Prostate gland (tissue), 2 donors: ENCODE measurements around the gene INTU. TPM values are rescaled to one million over a fixed set of nuclear protein-coding genes. Genes with fewer than 3 reads are reported as not detected.

ENCODE experiments used
- DNase-seq: peaks from one replicate; pipeline ENCODE4 v3.0.0-alpha.2; 2019; ENCODE audit warnings: low spot score
- H3K27ac ChIP-seq, 2 donors: fragments of 200-600 bp; sonication (generic); 2 replicates each; pipeline ENCODE4 v1.5.1; 2017 to 2019
- H3K27me3 ChIP-seq: fragments of 200-600 bp; sonication (generic); replicated peaks from 2 replicates; pipeline ENCODE4 v1.5.1; 2019; ENCODE audit not compliant: insufficient read depth
- H3K36me3 ChIP-seq, 2 donors: fragments of 200-600 bp; sonication (generic); 1 replicate in 1 of 2; 2 replicates in 1 of 2; pipeline versions ENCODE4 v1.5.1 to v1.8.1; 2017 to 2019
- H3K4me1 ChIP-seq: fragments of 200-600 bp; sonication (generic); replicated peaks from 2 replicates; pipeline ENCODE4 v1.5.1; 2019
- H3K4me3 ChIP-seq, 2 donors: fragments of 200-600 bp; sonication (generic); 2 replicates each; pipeline ENCODE4 v1.5.1; 2017 to 2019
- H3K9me3 ChIP-seq: fragments of 200-600 bp; sonication (generic); 2 replicates; pipeline ENCODE4 v1.5.1; 2017
- POLR2A ChIP-seq: fragments of 450-650 bp; IDR thresholded peaks from one replicate; pipeline ENCODE4 v1.6.1; 2016; ENCODE audit warnings: antibody characterized with exemption, mild to moderate bottlenecking
- POLR2AphosphoS5 ChIP-seq: sonication (generic); formaldehyde crosslinking; IDR thresholded peaks from one replicate; pipeline ENCODE4 v1.6.1; 2017; ENCODE audit warnings: antibody characterized with exemption
- WGBS: methylation state at CpG from one replicate; pipeline ENCODE4 v1.1.5; 2018; 5-methylcytosine and 5-hydroxymethylcytosine counted together
- intact Hi-C: fragments of 100-400 bp; cut with DNase I; formaldehyde crosslinking; loops from one replicate; pipeline ENCODE4 v1.14.2; 2022
- total RNA-seq, 2 donors: library from RNA; depleted of rRNA; stranded (reverse); fragments of >200 nt; gene quantifications; one replicate each; pipeline ENCODE4 v1.1.0, GENCODE V29; 2016
- TF ChIP-seq, protein P1 (sequence below), 4 experiments: fragments of 200-600 bp in 2 of 4; fragments of 450-650 bp in 2 of 4; sonication (generic) in 2 of 4; IDR thresholded peaks; 1 replicate in 3 of 4; 2 replicates in 1 of 4; pipeline ENCODE4 v1.5.1; 2016 to 2019; ENCODE audit warnings: antibody characterized with exemption in 4 of 4, mild to moderate bottlenecking in 2 of 4, moderate library complexity in 2 of 4

Gene INTU
- total RNA-seq, 2 donors from 2014 or later, result 6.1 to 13.9 TPM

DNA sequence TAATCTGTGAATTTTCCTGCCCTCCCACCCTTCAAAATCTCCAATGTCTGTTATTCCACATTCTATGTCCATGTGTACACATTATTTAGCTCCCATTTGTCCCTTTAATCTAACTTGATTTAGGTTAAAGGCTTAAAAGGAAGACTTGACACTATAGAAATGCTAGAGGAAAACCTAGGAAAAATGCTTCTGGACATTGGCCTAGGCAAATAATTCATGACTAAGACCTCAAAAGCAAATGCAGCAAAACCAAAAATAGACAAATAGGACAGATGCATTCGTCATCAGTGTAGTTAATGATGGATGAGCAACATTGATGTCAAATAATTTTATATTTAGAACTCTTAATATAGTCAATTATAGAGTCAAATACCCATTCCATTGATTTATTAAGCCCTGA lies 36.9 kb downstream of the INTU start:
- no peaks in the 10 kb centered on the region for H3K36me3 ChIP-seq
- no peaks in the 10 kb centered on the region for H3K27me3 ChIP-seq
- TF ChIP-seq POLR2A (no peak), POLR2AphosphoS5 (no peak)
- TF ChIP-seq, protein P1, sequence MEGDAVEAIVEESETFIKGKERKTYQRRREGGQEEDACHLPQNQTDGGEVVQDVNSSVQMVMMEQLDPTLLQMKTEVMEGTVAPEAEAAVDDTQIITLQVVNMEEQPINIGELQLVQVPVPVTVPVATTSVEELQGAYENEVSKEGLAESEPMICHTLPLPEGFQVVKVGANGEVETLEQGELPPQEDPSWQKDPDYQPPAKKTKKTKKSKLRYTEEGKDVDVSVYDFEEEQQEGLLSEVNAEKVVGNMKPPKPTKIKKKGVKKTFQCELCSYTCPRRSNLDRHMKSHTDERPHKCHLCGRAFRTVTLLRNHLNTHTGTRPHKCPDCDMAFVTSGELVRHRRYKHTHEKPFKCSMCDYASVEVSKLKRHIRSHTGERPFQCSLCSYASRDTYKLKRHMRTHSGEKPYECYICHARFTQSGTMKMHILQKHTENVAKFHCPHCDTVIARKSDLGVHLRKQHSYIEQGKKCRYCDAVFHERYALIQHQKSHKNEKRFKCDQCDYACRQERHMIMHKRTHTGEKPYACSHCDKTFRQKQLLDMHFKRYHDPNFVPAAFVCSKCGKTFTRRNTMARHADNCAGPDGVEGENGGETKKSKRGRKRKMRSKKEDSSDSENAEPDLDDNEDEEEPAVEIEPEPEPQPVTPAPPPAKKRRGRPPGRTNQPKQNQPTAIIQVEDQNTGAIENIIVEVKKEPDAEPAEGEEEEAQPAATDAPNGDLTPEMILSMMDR (IDR thresholded peaks at IDR 0.05), result no peak
- H3K9me3 ChIP-seq, result no peaks in the 10 kb centered on the region
- no peak overlapping the region for H3K27ac ChIP-seq
- no peak overlapping the region for H3K4me3 ChIP-seq
- WGBS, result 66% methylated on average over 1 of the region's 1 CpG
- DNase-seq, result no peak
- intact Hi-C loops, result no loop called here
- H3K4me1 ChIP-seq, result no peaks in the 10 kb centered on the region

DNA sequence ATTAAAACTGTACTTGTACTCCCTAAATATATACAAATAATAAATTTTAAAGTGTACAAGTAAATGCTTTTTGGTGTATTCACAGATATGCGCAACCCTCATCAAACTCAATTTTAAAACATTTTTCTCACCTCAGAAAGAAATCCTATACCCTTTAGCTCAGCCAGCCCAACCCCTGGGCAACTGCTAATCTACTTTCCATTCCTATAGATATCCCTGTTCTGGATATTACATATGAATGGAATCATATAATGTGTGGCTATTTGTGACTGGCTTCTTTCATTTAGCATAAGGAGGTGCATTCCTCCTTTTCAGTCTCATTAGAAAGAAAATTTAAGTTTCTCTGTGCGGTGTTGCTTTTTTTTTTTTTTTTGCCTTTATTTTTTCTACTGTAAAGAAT lies 39.4 kb downstream of the INTU start:
- intact Hi-C loops, result no loop called here
- WGBS, result 100% methylated on average over 2 of the region's 2 CpGs
- no peaks in the 10 kb centered on the region for H3K27me3 ChIP-seq
- H3K36me3 ChIP-seq, result no peaks in the 10 kb centered on the region
- no peak for DNase-seq
- TF ChIP-seq POLR2A, result no peak
- TF ChIP-seq POLR2AphosphoS5, result no peak
- H3K27ac ChIP-seq, result no peak overlapping the region
- no peaks in the 10 kb centered on the region for H3K9me3 ChIP-seq
- no peak overlapping the region for H3K4me3 ChIP-seq
- no peaks in the 10 kb centered on the region for H3K4me1 ChIP-seq

DNA sequence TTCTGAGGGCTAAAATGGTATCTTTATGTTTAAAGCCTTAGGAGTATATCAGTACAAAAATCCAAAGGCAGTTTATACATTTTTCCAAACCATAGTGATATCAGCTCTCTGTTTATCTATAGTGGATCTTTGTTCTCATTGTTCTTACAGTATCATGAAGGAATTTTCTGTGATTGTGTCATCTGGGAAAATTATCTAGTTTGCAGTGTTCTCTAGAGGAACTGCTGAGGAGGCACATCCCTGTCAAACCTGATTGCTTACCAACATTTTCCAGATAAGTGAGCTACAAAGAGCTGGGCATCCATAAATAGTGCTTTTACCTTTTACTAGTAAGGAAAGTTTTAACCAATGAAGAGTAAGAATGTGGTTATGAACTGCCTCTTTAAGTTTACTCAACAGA lies 52.5 kb downstream of the INTU start:
- H3K9me3 ChIP-seq, result no peaks in the 10 kb centered on the region
- no peak overlapping the region for H3K4me3 ChIP-seq
- H3K36me3 ChIP-seq, result no peaks in the 10 kb centered on the region
- no peak for DNase-seq
- H3K27me3 ChIP-seq, result no peaks in the 10 kb centered on the region
- no peak overlapping the region for H3K27ac ChIP-seq
- TF ChIP-seq POLR2AphosphoS5 (no peak), POLR2A (no peak)
- TF ChIP-seq, protein P1 (IDR thresholded peaks at IDR 0.05), result no peak
- intact Hi-C loops, result no loop called here
- H3K4me1 ChIP-seq, result no peaks in the 10 kb centered on the region

DNA sequence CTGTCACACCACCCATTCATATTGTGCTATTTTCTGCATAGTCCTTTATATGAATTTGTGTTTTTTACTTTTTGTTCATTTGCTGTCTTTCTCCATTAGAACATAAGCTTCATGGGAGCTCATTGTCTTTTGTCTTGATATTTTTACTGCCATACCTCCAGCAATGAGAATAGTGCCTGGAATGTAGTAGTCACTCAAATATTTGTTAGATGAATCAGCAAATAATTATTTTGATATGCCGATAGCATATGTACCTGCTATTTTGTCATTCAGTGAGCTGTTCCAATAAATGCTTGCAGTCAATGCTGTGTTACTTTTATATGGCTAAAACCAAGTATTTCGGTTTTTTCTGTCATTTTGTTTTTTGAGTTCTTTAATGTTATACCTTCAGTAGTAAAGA lies 53.9 kb downstream of the INTU start:
- H3K27ac ChIP-seq, result no peak overlapping the region
- H3K4me3 ChIP-seq, result no peak overlapping the region
- H3K36me3 ChIP-seq, result no peaks in the 10 kb centered on the region
- 91% methylated on average over 2 of the region's 2 CpGs for WGBS
- TF ChIP-seq, protein P1 (IDR thresholded peaks at IDR 0.05), result no peak
- TF ChIP-seq POLR2A, result no peak
- no peak for TF ChIP-seq POLR2AphosphoS5
- DNase-seq, result no peak
- intact Hi-C loops, result no loop called here
- no peaks in the 10 kb centered on the region for H3K27me3 ChIP-seq
- H3K9me3 ChIP-seq, result no peaks in the 10 kb centered on the region
- H3K4me1 ChIP-seq, result no peaks in the 10 kb centered on the region

DNA sequence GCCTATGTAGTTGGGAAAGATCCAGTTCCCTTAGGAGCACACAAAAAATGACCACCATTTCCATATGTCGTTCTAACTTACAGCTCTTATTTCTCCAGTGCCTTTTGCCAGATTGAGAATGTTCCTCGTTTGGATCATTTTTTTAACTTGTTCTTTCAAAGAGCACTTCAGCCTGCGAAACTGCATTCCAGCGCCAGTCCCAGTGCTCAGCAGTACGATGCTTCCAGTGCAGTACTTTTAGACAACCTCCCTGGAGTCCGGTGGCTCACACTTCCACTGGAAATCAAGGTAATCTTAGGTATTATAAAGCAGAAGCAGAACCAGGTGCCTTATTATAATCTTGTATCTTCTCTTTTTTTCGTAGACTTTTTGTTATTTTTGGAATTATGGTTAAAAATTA lies 54.8 kb downstream of the INTU start:
- TF ChIP-seq, protein P1 (IDR thresholded peaks at IDR 0.05), result no peak
- no peak for TF ChIP-seq POLR2AphosphoS5
- no peak for TF ChIP-seq POLR2A
- Histone ChIP-seq H3K4me1 (no peaks in the 10 kb centered on the region), H3K27ac (no peak overlapping the region), H3K36me3 (no peaks in the 10 kb centered on the region), H3K4me3 (no peak overlapping the region), H3K27me3 (no peaks in the 10 kb centered on the region), H3K9me3 (no peaks in the 10 kb centered on the region)
- WGBS, result 90% methylated on average over 7 of the region's 7 CpGs
- DNase-seq, result no peak
- intact Hi-C loops, result no loop called here

DNA sequence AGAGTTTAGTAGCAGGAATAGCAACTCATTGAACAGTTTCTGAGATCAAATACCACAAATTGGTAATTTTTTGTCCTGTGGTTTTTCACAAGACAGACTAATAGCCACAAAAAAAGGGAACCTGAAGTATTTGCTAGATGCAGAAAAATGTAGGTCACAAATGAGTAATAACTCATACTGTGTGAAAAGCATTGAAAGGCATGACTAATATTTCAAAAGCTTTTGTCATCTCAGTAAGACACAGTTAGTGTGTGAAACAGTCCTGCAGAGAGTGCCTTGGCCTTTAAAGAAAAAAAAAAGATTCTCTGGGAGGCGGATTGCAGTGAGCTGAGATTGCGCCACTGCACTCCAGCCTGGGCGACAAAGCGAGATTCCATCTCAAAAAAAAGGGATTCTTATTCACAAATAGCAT lies 66.0 kb downstream of the INTU start:
- H3K27me3 ChIP-seq, result no peaks in the 10 kb centered on the region
- H3K27ac ChIP-seq, result no peak overlapping the region
- TF ChIP-seq POLR2A (no peak), POLR2AphosphoS5 (no peak)
- TF ChIP-seq, protein P1 (IDR thresholded peaks at IDR 0.05), result no peak
- no peaks in the 10 kb centered on the region for H3K36me3 ChIP-seq
- H3K4me3 ChIP-seq, result no peak overlapping the region
- intact Hi-C loops, result no loop called here
- no peaks in the 10 kb centered on the region for H3K9me3 ChIP-seq
- no peaks in the 10 kb centered on the region for H3K4me1 ChIP-seq
- DNase-seq, result no peak
- WGBS, result 89% methylated on average over 4 of the region's 4 CpGs
